ENCODE results near the gene IL20RB. TPM values are rescaled to one million over a fixed set of nuclear protein-coding genes. Genes with fewer than 3 reads are reported as not detected.

Gene IL20RB
- total RNA-seq, 1 donor from 2014 or later: 1.8 TPM

Other genes with a start within 250 kb of the IL20RB start
- gene STAG1, start 205.6 kb upstream of the IL20RB start, total RNA-seq: 41.3 TPM
- 5.7 TPM for gene SLC35G2, start 138.9 kb upstream of the IL20RB start, total RNA-seq
- 63.0 TPM for gene NCK1, start 95.8 kb upstream of the IL20RB start, total RNA-seq